A549 (cell line): ENCODE measurements around the gene CDC20. TPM values are rescaled to one million over a fixed set of nuclear protein-coding genes. Genes with fewer than 3 reads are reported as not detected.
"Not testable (repeated sequence)": the region's sequence is repeated elsewhere in the genome, so short reads cannot be mapped to it uniquely, and the experiment has no call there.

ENCODE experiments used
- ATAC-seq, 2 experiments: fragments of 200-7000 bp in 1 of 2; fragments of >200 bp in 1 of 2; cut with Nextera tagmentation in 1 of 2; cut with Tn5 transposase in 1 of 2; 3 replicates each; pipeline versions ENCODE4 v1.8.0 to v1.9.1; 2018 to 2020; ENCODE audit warnings: mild to moderate bottlenecking in 1 of 2, moderate library complexity in 1 of 2
- CTCF ChIA-PET: fragments of 300-600 bp; sonication (Branson Sonifier 250); formaldehyde crosslinking; extraction: SDS; loops from one replicate; lab custom pipeline; 2021; ENCODE audit warnings: antibody characterized with exemption, inconsistent platforms; lab: Yijun Ruan, JAX
- POLR2A ChIA-PET: fragments of 350-600 bp; formaldehyde crosslinking; extraction: SDS; loops from one replicate; lab custom pipeline; 2021; ENCODE audit warnings: antibody characterized with exemption, inconsistent platforms; lab: Yijun Ruan, JAX
- DNase-seq, 2 experiments: peaks; one replicate each; pipeline versions ENCODE4 v3.0.0 to v3.0.0-alpha.2; 2011 to 2016; ENCODE audit warnings: low read depth in 1 of 2, low spot score in 1 of 2
- FAIRE-seq: peaks from 2 replicates; lab custom pipeline; 2011; peaks lifted over from hg19 to GRCh38; lab: Jason Lieb, UNC
- H3K27ac ChIP-seq, 2 experiments: fragments of >200 bp; sonication (Bioruptor Twin); formaldehyde crosslinking; 3 replicates each; pipeline ENCODE4 v1.5.1; 2016 to 2017
- H3K4me1 ChIP-seq: fragments of >200 bp; sonication (Bioruptor Twin); formaldehyde crosslinking; 3 replicates; pipeline ENCODE4 v1.6.1; 2016
- H3K4me2 ChIP-seq: fragments of >200 bp; sonication (Bioruptor Twin); formaldehyde crosslinking; 3 replicates; pipeline ENCODE4 v1.6.1; 2016
- H3K4me3 ChIP-seq: fragments of >200 bp; sonication (Bioruptor Twin); formaldehyde crosslinking; 3 replicates; pipeline ENCODE4 v1.5.1; 2016
- H3K9me3 ChIP-seq: fragments of >200 bp; sonication (Bioruptor Twin); formaldehyde crosslinking; 3 replicates; pipeline ENCODE4 v1.6.1; 2016
- BHLHE40 ChIP-seq: IDR thresholded peaks from 2 replicates; pipeline ENCODE4 v1.6.1; 2012; ENCODE audit warnings: low read depth, low read length, inconsistent platforms
- CBX2 ChIP-seq: fragments of 200-600 bp; sonication (generic); IDR thresholded peaks from 2 replicates; pipeline ENCODE4 v1.6.1; 2016; ENCODE audit warnings: low read depth, mild to moderate bottlenecking, borderline replicate concordance
- CEBPB ChIP-seq, 2 experiments: fragments of >200 bp in 1 of 2; sonication (Bioruptor Twin) in 1 of 2; formaldehyde crosslinking in 1 of 2; IDR thresholded peaks; 2 replicates each; pipeline ENCODE4 v1.6.1; 2012 to 2016
- EHMT2 ChIP-seq: fragments of 200-600 bp; sonication (generic); IDR thresholded peaks from 2 replicates; pipeline ENCODE4 v1.6.1; 2016; ENCODE audit warnings: antibody characterized with exemption, low read depth, mild to moderate bottlenecking, moderate library complexity
- EP300 ChIP-seq, 2 experiments: fragments of >200 bp; sonication (Bioruptor Twin); formaldehyde crosslinking; IDR thresholded peaks; 2 replicates in 1 of 2; 3 replicates in 1 of 2; pipeline ENCODE4 v1.6.1; 2016 to 2017
- ESRRA ChIP-seq: fragments of 150-350 bp; IDR thresholded peaks from 2 replicates; pipeline ENCODE4 v1.6.1; 2014; ENCODE audit warnings: mild to moderate bottlenecking, low read length, borderline replicate concordance
- HOXB13 ChIP-seq: fragments of 250-450 bp; sonication (Bioruptor Pico); IDR thresholded peaks from 2 replicates; pipeline ENCODE4 v1.5.0; 2020; ENCODE audit warnings: low read depth, mild to moderate bottlenecking, moderate library complexity
- JUN ChIP-seq, 2 experiments: fragments of >200 bp; sonication (Bioruptor Twin); formaldehyde crosslinking; IDR thresholded peaks; 2 replicates in 1 of 2; 3 replicates in 1 of 2; pipeline ENCODE4 v1.6.1; 2016 to 2017
- JUNB ChIP-seq: fragments of >200 bp; sonication (Bioruptor Twin); formaldehyde crosslinking; IDR thresholded peaks from 2 replicates; pipeline ENCODE4 v1.6.1; 2016
- NFE2L2 ChIP-seq: fragments of 150-350 bp; conservative IDR thresholded peaks from 2 replicates; pipeline ENCODE4 v1.6.1; 2014; ENCODE audit warnings: low read length
- RARB ChIP-seq: fragments of 250-450 bp; sonication (Bioruptor Pico); IDR thresholded peaks from 2 replicates; pipeline ENCODE4 v1.8.0; 2021; ENCODE audit warnings: mild to moderate bottlenecking, moderate library complexity
- ZC3H11A ChIP-seq: fragments of 450-650 bp; IDR thresholded peaks from 2 replicates; pipeline ENCODE4 v1.6.1; 2014; ENCODE audit warnings: antibody characterized with exemption, mild to moderate bottlenecking
- WGBS: methylation state at CpG from one replicate; pipeline ENCODE4 v1.1.6; 2017; ENCODE audit errors: missing lambda C conversion rate; 5-methylcytosine and 5-hydroxymethylcytosine counted together
- polyA plus RNA-seq, 4 experiments: library from polyadenylated mRNA; depleted of rRNA in 3 of 4; stranded (reverse); fragments of >200 nt; fragmentation: RNase III in 1 of 4; extraction: RNeasy Plus Mini Kit Qiagen cat#74134 plus additional on column Dnase treatment in 1 of 4; gene quantifications; 2 replicates in 3 of 4; 3 replicates in 1 of 4; pipeline ENCODE4 v1.2.3, GENCODE V29; 2011 to 2017
- TF ChIP-seq, protein P1 (sequence below): fragments of >200 bp; sonication (Bioruptor Twin); formaldehyde crosslinking; IDR thresholded peaks from 3 replicates; pipeline ENCODE4 v1.6.1; 2016
- TF ChIP-seq, protein P2 (sequence below): IDR thresholded peaks from 2 replicates; pipeline ENCODE4 v1.6.1; 2012; ENCODE audit warnings: low read depth, borderline replicate concordance
- TF ChIP-seq, protein P3 (sequence below): fragments of 200-600 bp; sonication (generic); IDR thresholded peaks from 2 replicates; pipeline ENCODE4 v1.6.1; 2016; ENCODE audit warnings: antibody characterized with exemption, mild to moderate bottlenecking, moderate library complexity
- TF ChIP-seq, protein P4 (sequence below): IDR thresholded peaks from 2 replicates; pipeline ENCODE4 v1.6.1; 2012

The CDC20 gene
- polyA plus RNA-seq, 2 of the 4 experiments (the other 2 are of a cell fraction) = 73.8 to 116 TPM

DNA sequence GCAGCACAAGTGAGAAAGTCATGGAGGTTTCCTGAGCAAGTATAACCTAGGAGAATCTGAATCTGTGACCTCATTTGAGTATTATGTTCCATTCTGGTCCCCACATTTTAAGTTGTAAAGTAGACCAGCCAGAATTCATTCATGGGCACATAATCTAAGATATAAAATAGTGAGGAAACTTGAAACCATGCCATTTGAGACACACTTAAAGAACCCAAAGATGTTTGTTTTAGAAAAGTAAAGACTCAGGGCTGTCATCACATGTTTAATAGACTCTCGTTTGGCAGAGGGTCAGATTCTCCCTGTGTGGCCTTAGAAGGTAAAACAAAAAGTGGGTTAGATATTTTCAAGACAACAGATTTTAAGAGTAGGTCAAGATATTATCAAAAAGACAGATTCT, 37.3 kb downstream of the CDC20 start:
- POLR2A ChIA-PET = no interaction called here
- no peak for FAIRE-seq
- ATAC-seq = no peak
- CTCF ChIA-PET = interaction anchor here (1.4 to 2.3 kb wide), 3 partner anchors 13 to 169 kb away, joined by 4 to 8 read pairs (median 4); no protein-coding TSS in a partner anchor
- Histone ChIP-seq H3K27ac (no peak overlapping the region), H3K4me2 (no peak overlapping the region), H3K9me3 (no peaks in the 10 kb centered on the region), H3K4me1 (peaks cover 4% of the 10 kb centered on the region; the same call in 1 of the 3 replicates), H3K4me3 (no peak overlapping the region)
- TF ChIP-seq CEBPB (IDR thresholded peaks at IDR 0.05) (no peak), RARB (no peak)
- WGBS = 43% methylated on average over 1 of the region's 1 CpG
- no peak for DNase-seq

DNA sequence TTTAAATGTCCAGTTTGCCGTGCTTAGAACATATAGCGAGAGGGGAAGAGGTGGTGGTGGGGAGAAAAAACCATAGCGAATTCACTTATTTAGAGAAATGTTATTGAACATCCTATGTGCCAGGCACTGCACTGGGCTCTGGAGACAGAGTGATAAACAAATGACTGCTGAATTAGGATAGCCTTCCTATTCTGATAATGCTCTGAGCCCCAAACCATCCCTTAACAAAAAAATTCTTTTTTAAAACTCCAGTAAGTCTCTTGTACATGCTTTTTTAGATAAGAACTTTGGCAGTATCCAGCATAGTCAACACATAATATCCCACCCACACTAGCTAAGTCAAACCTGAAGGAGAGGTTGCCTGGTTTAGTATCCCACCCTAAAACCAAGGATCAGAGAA, 39.4 kb downstream of the CDC20 start:
- TF ChIP-seq ESRRA (no peak), EHMT2 (no peak), BHLHE40 (no peak), ZC3H11A (no peak), NFE2L2 (no peak), CBX2 (no peak), EP300 (IDR thresholded peaks at IDR 0.05) (no peak), JUNB (no peak), JUN (IDR thresholded peaks at IDR 0.05) (no peak), HOXB13 (CRISPR knock-in tag) (no peak)
- TF ChIP-seq, protein P1, sequence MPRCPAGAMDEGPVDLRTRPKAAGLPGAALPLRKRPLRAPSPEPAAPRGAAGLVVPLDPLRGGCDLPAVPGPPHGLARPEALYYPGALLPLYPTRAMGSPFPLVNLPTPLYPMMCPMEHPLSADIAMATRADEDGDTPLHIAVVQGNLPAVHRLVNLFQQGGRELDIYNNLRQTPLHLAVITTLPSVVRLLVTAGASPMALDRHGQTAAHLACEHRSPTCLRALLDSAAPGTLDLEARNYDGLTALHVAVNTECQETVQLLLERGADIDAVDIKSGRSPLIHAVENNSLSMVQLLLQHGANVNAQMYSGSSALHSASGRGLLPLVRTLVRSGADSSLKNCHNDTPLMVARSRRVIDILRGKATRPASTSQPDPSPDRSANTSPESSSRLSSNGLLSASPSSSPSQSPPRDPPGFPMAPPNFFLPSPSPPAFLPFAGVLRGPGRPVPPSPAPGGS = no peak
- TF ChIP-seq, protein P2, sequence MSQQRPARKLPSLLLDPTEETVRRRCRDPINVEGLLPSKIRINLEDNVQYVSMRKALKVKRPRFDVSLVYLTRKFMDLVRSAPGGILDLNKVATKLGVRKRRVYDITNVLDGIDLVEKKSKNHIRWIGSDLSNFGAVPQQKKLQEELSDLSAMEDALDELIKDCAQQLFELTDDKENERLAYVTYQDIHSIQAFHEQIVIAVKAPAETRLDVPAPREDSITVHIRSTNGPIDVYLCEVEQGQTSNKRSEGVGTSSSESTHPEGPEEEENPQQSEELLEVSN = no peak
- TF ChIP-seq, protein P3, sequence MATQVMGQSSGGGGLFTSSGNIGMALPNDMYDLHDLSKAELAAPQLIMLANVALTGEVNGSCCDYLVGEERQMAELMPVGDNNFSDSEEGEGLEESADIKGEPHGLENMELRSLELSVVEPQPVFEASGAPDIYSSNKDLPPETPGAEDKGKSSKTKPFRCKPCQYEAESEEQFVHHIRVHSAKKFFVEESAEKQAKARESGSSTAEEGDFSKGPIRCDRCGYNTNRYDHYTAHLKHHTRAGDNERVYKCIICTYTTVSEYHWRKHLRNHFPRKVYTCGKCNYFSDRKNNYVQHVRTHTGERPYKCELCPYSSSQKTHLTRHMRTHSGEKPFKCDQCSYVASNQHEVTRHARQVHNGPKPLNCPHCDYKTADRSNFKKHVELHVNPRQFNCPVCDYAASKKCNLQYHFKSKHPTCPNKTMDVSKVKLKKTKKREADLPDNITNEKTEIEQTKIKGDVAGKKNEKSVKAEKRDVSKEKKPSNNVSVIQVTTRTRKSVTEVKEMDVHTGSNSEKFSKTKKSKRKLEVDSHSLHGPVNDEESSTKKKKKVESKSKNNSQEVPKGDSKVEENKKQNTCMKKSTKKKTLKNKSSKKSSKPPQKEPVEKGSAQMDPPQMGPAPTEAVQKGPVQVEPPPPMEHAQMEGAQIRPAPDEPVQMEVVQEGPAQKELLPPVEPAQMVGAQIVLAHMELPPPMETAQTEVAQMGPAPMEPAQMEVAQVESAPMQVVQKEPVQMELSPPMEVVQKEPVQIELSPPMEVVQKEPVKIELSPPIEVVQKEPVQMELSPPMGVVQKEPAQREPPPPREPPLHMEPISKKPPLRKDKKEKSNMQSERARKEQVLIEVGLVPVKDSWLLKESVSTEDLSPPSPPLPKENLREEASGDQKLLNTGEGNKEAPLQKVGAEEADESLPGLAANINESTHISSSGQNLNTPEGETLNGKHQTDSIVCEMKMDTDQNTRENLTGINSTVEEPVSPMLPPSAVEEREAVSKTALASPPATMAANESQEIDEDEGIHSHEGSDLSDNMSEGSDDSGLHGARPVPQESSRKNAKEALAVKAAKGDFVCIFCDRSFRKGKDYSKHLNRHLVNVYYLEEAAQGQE = no peak
- TF ChIP-seq, protein P4, sequence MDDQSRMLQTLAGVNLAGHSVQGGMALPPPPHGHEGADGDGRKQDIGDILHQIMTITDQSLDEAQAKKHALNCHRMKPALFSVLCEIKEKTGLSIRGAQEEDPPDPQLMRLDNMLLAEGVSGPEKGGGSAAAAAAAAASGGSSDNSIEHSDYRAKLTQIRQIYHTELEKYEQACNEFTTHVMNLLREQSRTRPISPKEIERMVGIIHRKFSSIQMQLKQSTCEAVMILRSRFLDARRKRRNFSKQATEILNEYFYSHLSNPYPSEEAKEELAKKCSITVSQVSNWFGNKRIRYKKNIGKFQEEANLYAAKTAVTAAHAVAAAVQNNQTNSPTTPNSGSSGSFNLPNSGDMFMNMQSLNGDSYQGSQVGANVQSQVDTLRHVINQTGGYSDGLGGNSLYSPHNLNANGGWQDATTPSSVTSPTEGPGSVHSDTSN = no peak
- TF ChIP-seq, all 56 proteins: peak for 0
- DNase-seq (no peak), FAIRE-seq (no peak), ATAC-seq (no peak)
- CTCF ChIA-PET = interaction anchor here (0.7 to 1.0 kb wide), 2 partner anchors 17 to 131 kb away, joined by 3 to 4 read pairs; no protein-coding TSS in a partner anchor
- 94% methylated on average over 3 of the region's 3 CpGs for WGBS
- Histone ChIP-seq H3K4me3 (no peak overlapping the region), H3K27ac (no peak overlapping the region), H3K9me3 (no peaks in the 10 kb centered on the region), H3K4me2 (no peak overlapping the region), H3K4me1 (no peaks in the 10 kb centered on the region)
- POLR2A ChIA-PET = no interaction called here

DNA sequence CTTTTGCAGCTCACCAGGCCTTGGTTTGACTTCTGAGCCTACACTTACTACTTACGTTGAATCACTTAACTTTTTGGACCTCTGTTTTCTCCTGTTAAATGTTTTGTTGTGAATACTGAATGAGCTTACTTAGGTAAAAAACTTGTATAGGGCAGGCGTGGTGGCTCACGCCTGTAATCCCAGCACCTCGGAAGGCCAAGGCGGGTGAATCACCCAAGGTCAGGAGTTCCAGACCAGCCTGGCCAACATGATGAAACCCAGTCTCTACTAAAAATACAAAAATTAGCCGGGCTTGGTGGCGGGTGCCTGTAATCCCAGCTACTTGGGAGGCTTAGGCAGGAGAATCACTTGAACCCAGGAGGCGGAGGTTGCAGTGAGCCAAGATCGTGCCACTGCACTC, 41.7 kb downstream of the CDC20 start:
- H3K9me3 ChIP-seq, H3K4me3 ChIP-seq, FAIRE-seq, ATAC-seq, POLR2A ChIA-PET, H3K27ac ChIP-seq, DNase-seq, H3K4me2 ChIP-seq, H3K4me1 ChIP-seq: not testable (repeated sequence)
- CTCF ChIA-PET = interaction anchor here (0.7 to 1.5 kb wide), 3 partner anchors 14 to 355 kb away, joined by 3 to 7 read pairs (median 4); no protein-coding TSS in a partner anchor
- 95% methylated on average over 9 of the region's 9 CpGs for WGBS
